Vagina (tissue), 2 donors: ENCODE results near the gene CXADR.

Experiments used
- POLR2A ChIP-seq, 2 donors: fragments of 450-650 bp; IDR thresholded peaks; one replicate each; pipeline ENCODE4 v1.6.1; 2017; ENCODE audit warnings: antibody characterized with exemption in 2 of 2, mild to moderate bottlenecking in 2 of 2, moderate library complexity in 2 of 2
- POLR2AphosphoS5 ChIP-seq, 2 donors: sonication (generic); formaldehyde crosslinking; IDR thresholded peaks; one replicate each; pipeline ENCODE4 v1.9.0; 2017; ENCODE audit warnings: antibody characterized with exemption in 2 of 2, mild to moderate bottlenecking in 2 of 2, low read depth in 1 of 2; ENCODE audit not compliant: insufficient read depth in 1 of 2
- TF ChIP-seq, protein P1 (sequence below), 3 experiments: fragments of 450-650 bp in 2 of 3; fragments of 200-600 bp in 1 of 3; sonication (generic) in 1 of 3; IDR thresholded peaks; one replicate each; pipeline ENCODE4 v1.5.1; 2017 to 2019; ENCODE audit warnings: antibody characterized with exemption in 3 of 3, mild to moderate bottlenecking in 2 of 3, moderate library complexity in 2 of 3

DNA sequence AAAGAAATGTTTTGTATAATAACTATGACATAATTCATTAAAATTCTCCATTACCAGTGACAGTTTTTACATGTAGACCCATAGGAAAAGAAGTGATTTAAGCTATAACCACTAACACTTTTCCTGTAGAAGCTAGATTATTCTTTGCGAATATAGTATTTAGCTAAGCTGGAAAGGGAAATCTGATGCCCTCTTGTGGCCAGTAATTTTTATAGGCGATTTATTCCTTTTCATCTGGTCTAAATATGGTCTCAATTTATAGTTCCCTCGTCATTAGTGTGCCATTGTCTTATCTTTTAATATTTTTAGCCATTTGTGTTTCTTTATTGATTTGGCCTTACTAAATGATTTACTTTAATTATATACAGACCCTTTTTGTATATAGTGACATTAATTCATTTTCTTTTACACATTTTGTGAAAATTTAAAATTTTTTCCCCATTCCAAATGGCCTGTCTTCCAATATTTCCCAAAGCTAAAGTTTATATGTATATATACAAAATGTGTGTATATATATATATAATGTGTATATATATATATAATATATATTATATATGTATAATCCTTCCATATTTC lies 73.1 kb downstream of the CXADR start:
- TF ChIP-seq, protein P1, sequence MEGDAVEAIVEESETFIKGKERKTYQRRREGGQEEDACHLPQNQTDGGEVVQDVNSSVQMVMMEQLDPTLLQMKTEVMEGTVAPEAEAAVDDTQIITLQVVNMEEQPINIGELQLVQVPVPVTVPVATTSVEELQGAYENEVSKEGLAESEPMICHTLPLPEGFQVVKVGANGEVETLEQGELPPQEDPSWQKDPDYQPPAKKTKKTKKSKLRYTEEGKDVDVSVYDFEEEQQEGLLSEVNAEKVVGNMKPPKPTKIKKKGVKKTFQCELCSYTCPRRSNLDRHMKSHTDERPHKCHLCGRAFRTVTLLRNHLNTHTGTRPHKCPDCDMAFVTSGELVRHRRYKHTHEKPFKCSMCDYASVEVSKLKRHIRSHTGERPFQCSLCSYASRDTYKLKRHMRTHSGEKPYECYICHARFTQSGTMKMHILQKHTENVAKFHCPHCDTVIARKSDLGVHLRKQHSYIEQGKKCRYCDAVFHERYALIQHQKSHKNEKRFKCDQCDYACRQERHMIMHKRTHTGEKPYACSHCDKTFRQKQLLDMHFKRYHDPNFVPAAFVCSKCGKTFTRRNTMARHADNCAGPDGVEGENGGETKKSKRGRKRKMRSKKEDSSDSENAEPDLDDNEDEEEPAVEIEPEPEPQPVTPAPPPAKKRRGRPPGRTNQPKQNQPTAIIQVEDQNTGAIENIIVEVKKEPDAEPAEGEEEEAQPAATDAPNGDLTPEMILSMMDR (IDR thresholded peaks at IDR 0.05), result peak; percentile 23 to 63 (median 34)
- TF ChIP-seq POLR2AphosphoS5 (IDR thresholded peaks at IDR 0.05; ENCODE audit: insufficient read depth in 1 of 2, low read depth in 1 of 2) (no peak), POLR2A (IDR thresholded peaks at IDR 0.05) (no peak)
